SU-DHL-6 (cell line): ENCODE results near the gene GSTO1.

Experiments
- H2AFZ ChIP-seq: fragments of 200-600 bp; sonication (generic); 2 replicates; pipeline ENCODE4 v1.6.1; 2014; ENCODE audit warnings: low read depth, mild to moderate bottlenecking, moderate library complexity, mixed read lengths, antibody characterized with exemption, low read length; ENCODE audit not compliant: severe bottlenecking
- H3F3A ChIP-seq: fragments of 200-600 bp; shearing (Covaris generic); 2 replicates; pipeline ENCODE4 v1.6.0; 2016; ENCODE audit warnings: antibody characterized with exemption, mild to moderate bottlenecking; ENCODE audit not compliant: insufficient read depth
- H3K27ac ChIP-seq: fragments of 200-600 bp; sonication (generic); 2 replicates; pipeline ENCODE4 v1.5.1; 2016; ENCODE audit warnings: low read depth, mild to moderate bottlenecking, low read length, moderate library complexity, mixed read lengths
- H3K27me3 ChIP-seq: fragments of 200-600 bp; sonication (generic), shearing (Covaris generic); 2 replicates; pipeline ENCODE4 v1.6.0; 2014; ENCODE audit warnings: mild to moderate bottlenecking, low read length
- H3K36me3 ChIP-seq: fragments of 200-600 bp; sonication (generic); 2 replicates; pipeline ENCODE4 v1.6.1; 2014; ENCODE audit warnings: mild to moderate bottlenecking, low read length, mixed read lengths
- H3K4me2 ChIP-seq: fragments of 300-600, 200-600 bp; shearing (Covaris generic), sonication (generic); 2 replicates; pipeline ENCODE4 v1.6.0; 2014; ENCODE audit warnings: low read length, low read depth, mild to moderate bottlenecking; ENCODE audit not compliant: poor library complexity, severe bottlenecking
- H3K4me3 ChIP-seq: fragments of 200-600 bp; sonication (generic); 2 replicates; pipeline ENCODE4 v1.5.1; 2014; ENCODE audit warnings: antibody characterized with exemption, low read length, mild to moderate bottlenecking, mixed read lengths; ENCODE audit not compliant: insufficient read depth, poor library complexity, severe bottlenecking
- H3K79me2 ChIP-seq: fragments of 200-600 bp; sonication (generic); 2 replicates; pipeline ENCODE4 v1.6.1; 2014; ENCODE audit warnings: mild to moderate bottlenecking, low read length, moderate library complexity; ENCODE audit not compliant: insufficient read depth
- H3K9ac ChIP-seq: fragments of 200-600 bp; sonication (generic); 2 replicates; pipeline ENCODE4 v1.7.0; 2014; ENCODE audit warnings: mild to moderate bottlenecking, low read length
- H3K9me2 ChIP-seq: fragments of 200-600 bp; sonication (generic); replicated peaks from 2 replicates; pipeline ENCODE4 v1.6.1; 2014; ENCODE audit warnings: low read length; ENCODE audit not compliant: insufficient read depth
- H3K9me3 ChIP-seq: fragments of 200-600 bp; sonication (generic); 2 replicates; pipeline ENCODE4 v1.6.1; 2014; ENCODE audit warnings: low read length, mixed read lengths; ENCODE audit not compliant: insufficient read depth
- H4K20me1 ChIP-seq: fragments of 200-600 bp; sonication (generic); 2 replicates; pipeline ENCODE4 v1.6.1; 2014; ENCODE audit warnings: low read depth, mild to moderate bottlenecking, antibody characterized with exemption, low read length, moderate library complexity, mixed read lengths
- EZH2phosphoT487 ChIP-seq: fragments of 200-600 bp; sonication (generic), shearing (Covaris generic); conservative IDR thresholded peaks from 2 replicates; pipeline ENCODE4 v1.6.1; 2018; ENCODE audit warnings: mild to moderate bottlenecking, antibody characterized with exemption, low read length, moderate library complexity, mixed read lengths
- TF ChIP-seq, protein P1 (sequence below): fragments of 200-600 bp; sonication (generic); IDR thresholded peaks from one replicate; pipeline ENCODE4 v1.5.1; 2017; ENCODE audit warnings: antibody characterized with exemption, mild to moderate bottlenecking, low read length, moderate library complexity; ENCODE audit not compliant: insufficient read depth, poor library complexity, severe bottlenecking

The GSTO1 gene

DNA sequence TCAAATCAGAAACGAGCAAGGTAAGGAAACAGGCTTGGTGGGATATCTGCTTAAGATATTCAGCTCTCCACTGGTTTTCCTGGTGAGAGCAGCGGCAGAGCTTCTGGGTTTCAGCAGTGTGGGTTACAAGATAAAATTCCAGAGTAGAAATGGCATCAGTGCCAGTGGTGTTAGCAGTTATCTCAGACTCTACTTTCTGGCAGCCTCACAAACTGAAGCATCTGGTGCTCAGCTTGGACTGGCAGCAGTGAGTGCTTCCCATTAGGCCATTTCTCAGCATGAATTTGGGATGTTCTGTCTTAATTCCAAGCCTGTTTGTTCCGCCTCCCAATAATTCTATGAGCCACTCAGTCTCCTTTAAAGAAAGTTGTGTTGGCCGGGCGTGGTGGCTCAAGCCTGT is 7.4 kb downstream of the GSTO1 start:
- H3K9me3 ChIP-seq = no peaks in the 10 kb centered on the region
- H3K27me3 ChIP-seq = no peaks in the 10 kb centered on the region
- no peak for TF ChIP-seq EZH2phosphoT487
- TF ChIP-seq, protein P1, sequence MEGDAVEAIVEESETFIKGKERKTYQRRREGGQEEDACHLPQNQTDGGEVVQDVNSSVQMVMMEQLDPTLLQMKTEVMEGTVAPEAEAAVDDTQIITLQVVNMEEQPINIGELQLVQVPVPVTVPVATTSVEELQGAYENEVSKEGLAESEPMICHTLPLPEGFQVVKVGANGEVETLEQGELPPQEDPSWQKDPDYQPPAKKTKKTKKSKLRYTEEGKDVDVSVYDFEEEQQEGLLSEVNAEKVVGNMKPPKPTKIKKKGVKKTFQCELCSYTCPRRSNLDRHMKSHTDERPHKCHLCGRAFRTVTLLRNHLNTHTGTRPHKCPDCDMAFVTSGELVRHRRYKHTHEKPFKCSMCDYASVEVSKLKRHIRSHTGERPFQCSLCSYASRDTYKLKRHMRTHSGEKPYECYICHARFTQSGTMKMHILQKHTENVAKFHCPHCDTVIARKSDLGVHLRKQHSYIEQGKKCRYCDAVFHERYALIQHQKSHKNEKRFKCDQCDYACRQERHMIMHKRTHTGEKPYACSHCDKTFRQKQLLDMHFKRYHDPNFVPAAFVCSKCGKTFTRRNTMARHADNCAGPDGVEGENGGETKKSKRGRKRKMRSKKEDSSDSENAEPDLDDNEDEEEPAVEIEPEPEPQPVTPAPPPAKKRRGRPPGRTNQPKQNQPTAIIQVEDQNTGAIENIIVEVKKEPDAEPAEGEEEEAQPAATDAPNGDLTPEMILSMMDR = no peak
- H4K20me1 ChIP-seq = peaks cover 11% of the 10 kb centered on the region; the same call in 1 of the 2 replicates
- H3K9ac ChIP-seq = no peak overlapping the region
- no peak overlapping the region for H3K4me3 ChIP-seq
- H3K9me2 ChIP-seq = no peaks in the 10 kb centered on the region
- no peaks in the 10 kb centered on the region for H3F3A ChIP-seq
- no peak overlapping the region for H3K4me2 ChIP-seq
- no peaks in the 10 kb centered on the region for H3K36me3 ChIP-seq
- peaks cover 61% of the 10 kb centered on the region for H3K79me2 ChIP-seq
- H3K27ac ChIP-seq = no peak overlapping the region
- no peak overlapping the region for H2AFZ ChIP-seq

GRCh38 chr10:104264783-104265182 is 10.1 kb downstream of the GSTO1 start:
- H3F3A ChIP-seq = no peaks in the 10 kb centered on the region
- H3K27me3 ChIP-seq = no peaks in the 10 kb centered on the region
- peaks cover 64% of the 10 kb centered on the region for H3K79me2 ChIP-seq
- no peak overlapping the region for H3K4me2 ChIP-seq
- H3K36me3 ChIP-seq = no peaks in the 10 kb centered on the region
- no peak overlapping the region for H3K27ac ChIP-seq
- no peak for TF ChIP-seq EZH2phosphoT487
- TF ChIP-seq, protein P1 = no peak
- H3K4me3 ChIP-seq = no peak overlapping the region
- H3K9me2 ChIP-seq = no peaks in the 10 kb centered on the region
- H3K9ac ChIP-seq = no peak overlapping the region
- no peaks in the 10 kb centered on the region for H4K20me1 ChIP-seq
- H3K9me3 ChIP-seq = no peaks in the 10 kb centered on the region
- H2AFZ ChIP-seq = no peak overlapping the region

DNA sequence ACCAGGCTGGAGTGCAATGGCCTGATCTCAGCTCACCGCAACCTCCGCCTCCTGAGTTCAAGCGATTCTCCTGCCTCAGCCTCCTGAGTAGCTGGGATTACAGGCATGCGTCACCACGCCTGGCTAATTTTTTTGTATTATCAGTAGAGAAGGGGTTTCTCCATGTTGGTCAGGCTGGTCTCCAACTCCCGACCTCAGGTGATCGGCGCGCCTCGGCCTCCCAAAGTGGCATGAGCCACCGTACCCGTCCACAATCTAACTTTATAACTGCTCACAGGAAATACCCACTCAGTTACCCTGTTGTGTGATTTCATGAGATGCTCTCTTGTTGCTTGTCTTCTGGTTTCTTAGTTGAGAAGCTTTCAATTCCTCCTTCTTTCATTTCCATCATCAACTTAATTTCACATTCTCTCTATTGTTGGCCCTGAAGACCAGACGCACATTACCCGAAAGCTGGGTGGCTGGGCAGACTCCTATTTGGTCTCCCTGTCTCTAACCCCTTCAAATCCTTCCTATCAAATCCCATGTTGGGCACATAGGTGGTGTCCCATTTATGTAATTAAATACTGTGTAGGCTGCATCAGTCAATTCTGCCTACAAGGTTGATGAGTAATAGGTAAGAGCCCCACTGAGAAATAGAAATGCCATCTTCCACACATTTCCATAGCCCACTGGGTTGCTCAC is 13.2 kb downstream of the GSTO1 start:
- Histone ChIP-seq H3K79me2 (peaks cover 53% of the 10 kb centered on the region), H3K4me3 (peak overlapping the region; percentile 99), H3K36me3 (no peaks in the 10 kb centered on the region), H3K9ac (peak overlapping the region; percentile 87), H4K20me1 (no peaks in the 10 kb centered on the region), H3K9me3 (no peaks in the 10 kb centered on the region), H3K9me2 (no peaks in the 10 kb centered on the region), H2AFZ (peak overlapping the region; percentile 88), H3K27me3 (no peaks in the 10 kb centered on the region), H3K4me2 (peak overlapping the region; percentile 67), H3K27ac (peak overlapping the region; percentile 60; the same call in 1 of the 2 replicates), H3F3A (no peaks in the 10 kb centered on the region)
- TF ChIP-seq, protein P1 = no peak
- no peak for TF ChIP-seq EZH2phosphoT487
